IMR-90 (cell line): Measurements from ENCODE around the gene ANKRD45. TPM values are rescaled to one million over a fixed set of nuclear protein-coding genes. Genes with fewer than 3 reads are reported as not detected.
"Not testable (repeated sequence)": the region's sequence is repeated elsewhere in the genome, so short reads cannot be mapped to it uniquely, and the experiment has no call there.

Experiments used
- ATAC-seq: fragments of 200-7000 bp; cut with Tn5 transposase; 2 replicates; pipeline ENCODE4 v1.9.1; 2020; ENCODE audit warnings: low read depth, mild to moderate bottlenecking, moderate library complexity
- BruUV-seq: library from RNA; stranded (reverse); fragments of 400-500 nt; replicated peaks from 2 replicates; lab custom pipeline; 2021; lab: Mats Ljungman, UMichigan
- CTCF ChIA-PET: fragments of 300-600 bp; formaldehyde crosslinking; extraction: SDS; loops from one replicate; lab custom pipeline; 2021; ENCODE audit warnings: antibody characterized with exemption; lab: Yijun Ruan, JAX
- POLR2A ChIA-PET: fragments of 300-600 bp; sonication (Branson Sonifier 250); formaldehyde crosslinking; loops from one replicate; lab custom pipeline; 2022; ENCODE audit warnings: antibody characterized with exemption; ENCODE audit not compliant: unreplicated experiment; lab: Charles Lee
- DNase-seq: peaks from one replicate; pipeline ENCODE4 v3.0.0; 2013
- H2AFZ ChIP-seq: replicated peaks from 2 replicates; pipeline ENCODE3; 2013; ENCODE audit warnings: low read length, mild to moderate bottlenecking; ENCODE audit not compliant: poor library complexity
- H2AK5ac ChIP-seq: 2 replicates; pipeline ENCODE4 v1.6.1; 2013; ENCODE audit warnings: low read depth, low read length, inconsistent platforms
- H2AK9ac ChIP-seq: replicated peaks from 2 replicates; pipeline ENCODE3; 2013; ENCODE audit warnings: mild to moderate bottlenecking, low read depth, low read length, moderate library complexity; ENCODE audit not compliant: poor library complexity
- H2BK120ac ChIP-seq: 2 replicates; pipeline ENCODE4 v1.6.1; 2013; ENCODE audit warnings: low read depth, low read length, inconsistent platforms
- H2BK15ac ChIP-seq: 3 replicates; pipeline ENCODE4 v1.6.1; 2013; ENCODE audit warnings: low read depth, low read length, inconsistent platforms
- H2BK20ac ChIP-seq: 2 replicates; pipeline ENCODE4 v1.6.1; 2013; ENCODE audit warnings: low read depth, mild to moderate bottlenecking, inconsistent platforms, low read length, moderate library complexity
- H2BK5ac ChIP-seq: 2 replicates; pipeline ENCODE4 v1.6.1; 2013; ENCODE audit warnings: mild to moderate bottlenecking, low read depth, low read length, inconsistent platforms; ENCODE audit not compliant: poor library complexity, severe bottlenecking
- H3K14ac ChIP-seq: replicated peaks from 2 replicates; pipeline ENCODE4 v1.6.1; 2013; ENCODE audit warnings: low read depth, low read length, inconsistent platforms
- H3K18ac ChIP-seq: 2 replicates; pipeline ENCODE4 v1.6.1; 2013; ENCODE audit warnings: low read depth, low read length, control low read depth
- H3K23ac ChIP-seq: 2 replicates; pipeline ENCODE4 v1.6.1; 2013; ENCODE audit warnings: low read depth, low read length, inconsistent platforms
- H3K27ac ChIP-seq: 2 replicates; pipeline ENCODE4 v1.5.1; 2013; ENCODE audit warnings: mild to moderate bottlenecking, control low read depth, low read length; ENCODE audit not compliant: insufficient read depth
- H3K27me3 ChIP-seq: 2 replicates; pipeline ENCODE4 v1.6.1; 2013; ENCODE audit warnings: low read length; ENCODE audit not compliant: control insufficient read depth, insufficient read depth
- H3K36me3 ChIP-seq: 2 replicates; pipeline ENCODE4 v1.6.1; 2013; ENCODE audit warnings: low read length, mixed read lengths; ENCODE audit not compliant: control insufficient read depth, insufficient read depth
- H3K4ac ChIP-seq: 2 replicates; pipeline ENCODE4 v1.6.1; 2013; ENCODE audit warnings: low read depth, low read length, inconsistent platforms
- H3K4me1 ChIP-seq: 2 replicates; pipeline ENCODE4 v1.6.1; 2013; ENCODE audit warnings: low read length, mixed read lengths; ENCODE audit not compliant: control insufficient read depth, insufficient read depth
- H3K4me2 ChIP-seq: 2 replicates; pipeline ENCODE4 v1.6.1; 2013; ENCODE audit warnings: low read depth, mild to moderate bottlenecking, control low read depth, low read length, moderate library complexity
- H3K4me3 ChIP-seq: 2 replicates; pipeline ENCODE4 v1.5.1; 2013; ENCODE audit warnings: low read depth, mild to moderate bottlenecking, control low read depth, low read length, moderate library complexity; ENCODE audit not compliant: insufficient read depth
- H3K56ac ChIP-seq: 2 replicates; pipeline ENCODE4 v1.6.1; 2013; ENCODE audit warnings: low read length, inconsistent platforms; ENCODE audit not compliant: insufficient read depth; ENCODE audit errors: extremely low read depth
- H3K79me1 ChIP-seq, 2 experiments: 2 replicates each; pipeline ENCODE4 v1.6.1; 2013; ENCODE audit warnings: low read length in 2 of 2, inconsistent platforms in 1 of 2, low read depth in 1 of 2
- H3K9ac ChIP-seq: 2 replicates; pipeline ENCODE4 v1.6.1; 2013; ENCODE audit warnings: low read depth, low read length, control low read depth
- H3K9me1 ChIP-seq: 2 replicates; pipeline ENCODE4 v1.6.1; 2013; ENCODE audit warnings: low read length, inconsistent platforms; ENCODE audit not compliant: insufficient read depth
- H3K9me3 ChIP-seq: 2 replicates; pipeline ENCODE4 v1.6.1; 2013; ENCODE audit warnings: low read length; ENCODE audit not compliant: control insufficient read depth, insufficient read depth
- H4K20me1 ChIP-seq: 2 replicates; pipeline ENCODE4 v1.6.1; 2013; ENCODE audit warnings: low read length, inconsistent platforms; ENCODE audit not compliant: insufficient read depth
- H4K5ac ChIP-seq: 2 replicates; pipeline ENCODE4 v1.6.1; 2013; ENCODE audit warnings: mild to moderate bottlenecking, low read depth, low read length, control low read depth
- H4K8ac ChIP-seq, 2 experiments: 2 replicates each; pipeline ENCODE4 v1.6.1; 2013; ENCODE audit warnings: low read depth in 2 of 2, low read length in 2 of 2, control low read depth in 1 of 2, inconsistent platforms in 1 of 2
- H4K91ac ChIP-seq: 2 replicates; pipeline ENCODE4 v1.6.1; 2013; ENCODE audit warnings: low read depth, low read length, inconsistent platforms; ENCODE audit not compliant: insufficient read depth
- WGBS, 2 experiments: methylation state at CpG; one replicate each; pipeline versions ENCODE4 v1.1.5 to v1.1.7; 2013; ENCODE audit warnings: missing lambda C conversion rate in 2 of 2; ENCODE audit not compliant: insufficient read length in 1 of 2; ENCODE audit errors: extremely low coverage in 2 of 2; 5-methylcytosine and 5-hydroxymethylcytosine counted together
- dilution Hi-C: fragments of 300-500 bp; cut with HindIII; formaldehyde crosslinking; loops from one replicate; pipeline ENCODE4 v1.14.3; 2018; ENCODE audit warnings: low sequenced_read_pairs; ENCODE audit not compliant: unreplicated experiment
- in situ Hi-C: fragments of 300-500 bp; cut with MboI; formaldehyde crosslinking; loops from 3 replicates; pipeline ENCODE4 v1.14.3; 2019; ENCODE audit warnings: low sequenced_read_pairs, inconsistent platforms, mixed read lengths
- intact Hi-C: fragments of 100-400 bp; cut with micrococcal nuclease; formaldehyde crosslinking; loops from 2 replicates; pipeline ENCODE4 v1.10.0; 2022
- polyA plus RNA-seq, 3 experiments: library from polyadenylated mRNA; depleted of rRNA; stranded (reverse); fragments of >200 nt; gene quantifications; 2 replicates each; pipeline ENCODE4 v1.2.3, GENCODE V29; 2012; ENCODE audit warnings: low replicate concordance in 1 of 3
- total RNA-seq: library from RNA; depleted of rRNA; stranded (reverse); fragments of >200 nt; gene quantifications from 2 replicates; pipeline ENCODE4 v1.2.3, GENCODE V29; 2012

ANKRD45 gene
- total and polyA plus RNA-seq, 2 of the 4 experiments (the other 2 are of a cell fraction), result under 0.01 TPM; not detected in 1

DNA sequence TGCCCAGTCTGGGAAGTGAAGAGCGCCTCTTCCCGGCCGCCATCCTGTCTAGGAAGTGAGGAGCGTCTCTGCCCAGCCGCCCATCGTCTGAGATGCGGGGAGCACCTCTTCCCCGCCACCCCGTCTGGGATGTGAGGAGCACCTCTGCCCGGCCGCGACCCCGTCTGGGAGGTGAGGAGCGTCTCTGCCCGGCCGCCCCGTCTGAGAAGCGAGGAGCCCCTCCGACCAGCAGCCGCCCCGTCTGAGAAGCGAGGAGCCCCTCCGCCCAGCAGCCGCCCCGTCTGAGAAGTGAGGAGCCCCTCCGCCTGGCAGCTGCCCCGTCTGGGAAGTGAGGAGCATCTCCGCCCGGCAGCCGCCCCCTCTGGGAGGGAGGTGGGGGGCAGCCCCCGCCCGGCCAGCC lies 56.6 kb downstream of the ANKRD45 start:
- H4K20me1 ChIP-seq, H3K4me1 ChIP-seq, H2AK5ac ChIP-seq, BruUV-seq, H3K27me3 ChIP-seq, POLR2A ChIA-PET, H4K5ac ChIP-seq, ATAC-seq, H2BK15ac ChIP-seq, H2BK5ac ChIP-seq, H3K9me1 ChIP-seq, H3K79me1 ChIP-seq, in situ Hi-C loops, H2BK20ac ChIP-seq, H3K18ac ChIP-seq, H3K9ac ChIP-seq, dilution Hi-C loops, H4K8ac ChIP-seq, H4K91ac ChIP-seq, H3K14ac ChIP-seq, intact Hi-C loops, H3K36me3 ChIP-seq, DNase-seq, H3K23ac ChIP-seq, H3K9me3 ChIP-seq, H3K4me2 ChIP-seq, H3K56ac ChIP-seq, H3K4ac ChIP-seq, H2BK120ac ChIP-seq, H3K27ac ChIP-seq, H3K4me3 ChIP-seq, H2AFZ ChIP-seq, CTCF ChIA-PET, H2AK9ac ChIP-seq: not testable (repeated sequence)
- 98% methylated on average over 9 of the region's 32 CpGs; no CpG with 5 or more reads in 1 of the 2 experiments for WGBS, 2 experiments
